Endothelial cell of umbilical vein (primary cell): ENCODE results near the gene ARNT2. TPM values are rescaled to one million over a fixed set of nuclear protein-coding genes. Genes with fewer than 3 reads are reported as not detected.

Source experiments
- BruUV-seq: library from RNA; stranded (reverse); fragments of 400-500 nt; replicated peaks from 2 replicates; lab custom pipeline; 2021; lab: Mats Ljungman, UMichigan
- CTCF ChIA-PET: fragments of 300-600, 350-600 bp; sonication (Branson Sonifier 250); formaldehyde crosslinking; loops from one replicate; lab custom pipeline; 2021; ENCODE audit warnings: antibody characterized with exemption, inconsistent platforms; lab: Charles Lee
- POLR2A ChIA-PET: fragments of 300-600, 350-600 bp; sonication (Branson Sonifier 250); formaldehyde crosslinking; loops from one replicate; lab custom pipeline; 2021; ENCODE audit warnings: antibody characterized with exemption, inconsistent platforms; lab: Charles Lee
- DNase-seq: peaks from one replicate; pipeline ENCODE4 v3.0.0-alpha.2; 2011; ENCODE audit warnings: low read depth, low spot score
- FAIRE-seq: peaks from 2 replicates; lab custom pipeline; 2011; peaks lifted over from hg19 to GRCh38; lab: Jason Lieb, UNC
- H2AFZ ChIP-seq: 2 replicates; pipeline ENCODE4 v1.6.0; 2012; ENCODE audit warnings: low read depth, low read length, control low read depth, inconsistent platforms
- H3K27ac ChIP-seq: 2 replicates; pipeline ENCODE4 v1.5.1; 2011; ENCODE audit warnings: low read depth, mild to moderate bottlenecking, control low read depth, low read length, moderate library complexity; ENCODE audit not compliant: insufficient read depth
- H3K27me3 ChIP-seq, 2 experiments: 2 replicates each; pipeline versions ENCODE4 v1.6.0 to v1.6.1; 2011; ENCODE audit warnings: low read length in 2 of 2, mixed read lengths in 1 of 2; ENCODE audit not compliant: control insufficient read depth in 2 of 2, insufficient read depth in 2 of 2
- H3K36me3 ChIP-seq, 2 experiments: 2 replicates in 1 of 2; 3 replicates in 1 of 2; pipeline ENCODE4 v1.5.1; 2011; ENCODE audit warnings: low read length in 2 of 2, mild to moderate bottlenecking in 1 of 2, moderate library complexity in 1 of 2; ENCODE audit not compliant: control insufficient read depth in 2 of 2, insufficient read depth in 2 of 2; ENCODE audit errors: extremely low read depth in 1 of 2
- H3K4me1 ChIP-seq: 3 replicates; pipeline ENCODE4 v1.5.1; 2011; ENCODE audit warnings: mild to moderate bottlenecking, low read length; ENCODE audit not compliant: control insufficient read depth, insufficient read depth; ENCODE audit errors: extremely low read depth
- H3K4me2 ChIP-seq: 2 replicates; pipeline ENCODE4 v1.6.1; 2011; ENCODE audit warnings: low read length, control low read depth, mixed read lengths; ENCODE audit not compliant: insufficient read depth
- H3K4me3 ChIP-seq, 3 experiments: fragments of 200-600 bp in 1 of 3; sonication (generic), shearing (Covaris generic) in 1 of 3; replicated peaks in 1 of 3; 2 replicates each; pipeline ENCODE4 v1.5.1; 2011 to 2016; ENCODE audit warnings: control low read depth in 3 of 3, low read length in 3 of 3, mild to moderate bottlenecking in 2 of 3, inconsistent platforms in 1 of 3, low read depth in 1 of 3, moderate library complexity in 1 of 3; ENCODE audit not compliant: insufficient read depth in 1 of 3
- H3K79me2 ChIP-seq: 2 replicates; pipeline ENCODE4 v1.6.0; 2012; ENCODE audit warnings: low read length, inconsistent platforms; ENCODE audit not compliant: control insufficient read depth, insufficient read depth
- H3K9ac ChIP-seq: replicated peaks from 2 replicates; pipeline ENCODE3; 2011; ENCODE audit warnings: low read length, control low read depth; ENCODE audit not compliant: insufficient read depth; ENCODE audit errors: extremely low read depth
- H3K9me1 ChIP-seq: replicated peaks from 3 replicates; pipeline ENCODE4 v1.6.0; 2011; ENCODE audit warnings: mild to moderate bottlenecking, low read length; ENCODE audit not compliant: control insufficient read depth, insufficient read depth; ENCODE audit errors: extremely low read depth
- H3K9me3 ChIP-seq: replicated peaks from 2 replicates; pipeline ENCODE4 v1.5.1; 2012; ENCODE audit warnings: low read length, inconsistent platforms; ENCODE audit not compliant: control insufficient read depth, insufficient read depth
- H4K20me1 ChIP-seq: replicated peaks from 2 replicates; pipeline ENCODE3; 2011; ENCODE audit warnings: mild to moderate bottlenecking, low read length; ENCODE audit not compliant: control insufficient read depth, insufficient read depth; ENCODE audit errors: extremely low read depth
- EZH2 ChIP-seq: IDR thresholded peaks from 2 replicates; pipeline ENCODE4 v1.6.1; 2012; ENCODE audit warnings: borderline replicate concordance, low read depth, mild to moderate bottlenecking, moderate library complexity, low read length, inconsistent platforms; ENCODE audit not compliant: severe bottlenecking
- FOS ChIP-seq: IDR thresholded peaks from 2 replicates; pipeline ENCODE4 v1.6.1; 2011; ENCODE audit warnings: mild to moderate bottlenecking, low read length, moderate library complexity, borderline replicate concordance; ENCODE audit not compliant: insufficient read depth
- GATA2 ChIP-seq: IDR thresholded peaks from 2 replicates; pipeline ENCODE4 v1.7.0; 2011; ENCODE audit warnings: low read depth, mild to moderate bottlenecking, moderate library complexity, mixed read lengths, low read length; ENCODE audit not compliant: insufficient read length, insufficient read depth
- JUN ChIP-seq: IDR thresholded peaks from 2 replicates; pipeline ENCODE4 v1.6.1; 2011; ENCODE audit warnings: borderline replicate concordance, low read depth; ENCODE audit not compliant: insufficient read length, insufficient read depth
- MYC ChIP-seq: IDR thresholded peaks from one replicate; pipeline ENCODE4 v1.6.1; 2011; ENCODE audit warnings: mild to moderate bottlenecking, low read depth, low read length
- POLR2A ChIP-seq: IDR thresholded peaks from 2 replicates; pipeline ENCODE4 v1.6.1; 2012; ENCODE audit warnings: low read depth, mild to moderate bottlenecking, control low read depth, low read length
- POLR2AphosphoS5 ChIP-seq: IDR thresholded peaks from 2 replicates; pipeline ENCODE4 v1.6.1; 2012; ENCODE audit warnings: low read depth, mild to moderate bottlenecking, control low read depth, low read length, moderate library complexity; ENCODE audit not compliant: insufficient read depth
- dilution Hi-C: fragments of 300-500 bp; cut with MboI; formaldehyde crosslinking; loops from one replicate; pipeline ENCODE4 v1.15.0; 2019; ENCODE audit warnings: low sequenced_read_pairs; ENCODE audit not compliant: extremely low pct_ligation_motif_present
- intact Hi-C: fragments of 100-400 bp; cut with micrococcal nuclease; formaldehyde crosslinking; loops from one replicate; pipeline ENCODE4 v1.10.0; 2022
- polyA plus RNA-seq, 4 experiments: library from polyadenylated mRNA; depleted of rRNA in 3 of 4; stranded (reverse) in 3 of 4; unstranded in 1 of 4; fragments of >200 nt; gene quantifications; 2 replicates each; pipeline versions ENCODE4 v1.2.1 to v1.2.3, GENCODE V29; 2011 to 2012; ENCODE audit warnings: missing spikeins in 1 of 4
- total RNA-seq: library from RNA; stranded (reverse); gene quantifications from 2 replicates; pipeline ENCODE4 v1.2.3, GENCODE V29; 2021

Gene ARNT2
- total and polyA plus RNA-seq, 2 donors (not counting 3 experiments of a cell fraction or from before 2014, with no cell fraction given): 0.03 to 0.20 TPM

- dilution Hi-C loops (no loop called here), intact Hi-C loops (no loop called here)
- Histone ChIP-seq H3K4me3 (no peak overlapping the region), H3K4me2 (no peak overlapping the region), H2AFZ (no peak overlapping the region), H3K79me2 (no peaks in the 10 kb centered on the region), H3K27me3 (peaks cover 0 to 1% of the 10 kb centered on the region in 2 experiments), H4K20me1 (no peaks in the 10 kb centered on the region), H3K9ac (no peak overlapping the region), H3K4me1 (no peaks in the 10 kb centered on the region), H3K9me3 (no peaks in the 10 kb centered on the region), H3K27ac (no peak overlapping the region), H3K9me1 (no peaks in the 10 kb centered on the region), H3K36me3 (no peaks in the 10 kb centered on the region)
- ChIA-PET CTCF (interaction anchor here (1.5 kb wide), 1 partner anchor 508 kb away, joined by 4 read pairs; no protein-coding TSS in a partner anchor), POLR2A (no interaction called here)
- BruUV-seq: no TSS peak
- TF ChIP-seq POLR2A: no peak
- no peak for DNase-seq
- no peak for FAIRE-seq
Measured at GRCh38 chr15:80462836-80463512, 58.8 kb downstream of the ARNT2 start.

- Histone ChIP-seq H2AFZ (no peak overlapping the region), H3K36me3 (no peaks in the 10 kb centered on the region), H3K79me2 (no peaks in the 10 kb centered on the region), H3K4me3 (no peak overlapping the region), H3K9me1 (no peaks in the 10 kb centered on the region), H3K9me3 (no peaks in the 10 kb centered on the region), H3K27ac (no peak overlapping the region), H3K9ac (no peak overlapping the region), H3K4me2 (no peak overlapping the region), H3K4me1 (no peaks in the 10 kb centered on the region), H4K20me1 (no peaks in the 10 kb centered on the region), H3K27me3 (no peaks in the 10 kb centered on the region)
- CTCF ChIA-PET: interaction anchor here (1.0 to 1.3 kb wide), 2 partner anchors 10 to 103 kb away, joined by 3 read pairs; no protein-coding TSS in a partner anchor
- intact Hi-C loops (no loop called here), dilution Hi-C loops (no loop called here)
- DNase-seq (no peak), FAIRE-seq (no peak)
- POLR2A ChIA-PET: no interaction called here
- TF ChIP-seq GATA2 (no peak), MYC (no peak), POLR2AphosphoS5 (no peak), POLR2A (no peak), EZH2 (no peak), JUN (no peak), FOS (no peak)
- no TSS peak for BruUV-seq
Measured at GRCh38 chr15:80464951-80465625, 60.9 kb downstream of the ARNT2 start.
